ENCODE results near the gene RAB21.

DNA sequence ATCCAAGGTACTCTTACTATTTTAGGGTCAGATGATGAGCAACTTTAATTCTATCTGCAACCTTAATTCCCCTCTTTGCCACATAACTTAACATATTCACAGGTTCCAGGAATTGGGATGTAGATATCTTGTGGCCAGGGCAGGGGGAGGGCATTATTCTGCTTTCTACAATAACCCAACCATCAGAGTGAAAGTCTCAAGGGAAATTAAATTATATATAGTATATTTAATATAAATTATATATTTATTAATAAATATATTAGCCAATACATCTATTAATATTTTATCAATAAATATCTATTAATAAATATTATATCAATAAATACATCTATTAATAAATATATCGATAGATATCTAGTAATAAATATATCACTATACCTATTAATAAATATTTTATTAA, 11.7 kb upstream of the RAB21 start:
- TF ChIP-seq, protein P1, sequence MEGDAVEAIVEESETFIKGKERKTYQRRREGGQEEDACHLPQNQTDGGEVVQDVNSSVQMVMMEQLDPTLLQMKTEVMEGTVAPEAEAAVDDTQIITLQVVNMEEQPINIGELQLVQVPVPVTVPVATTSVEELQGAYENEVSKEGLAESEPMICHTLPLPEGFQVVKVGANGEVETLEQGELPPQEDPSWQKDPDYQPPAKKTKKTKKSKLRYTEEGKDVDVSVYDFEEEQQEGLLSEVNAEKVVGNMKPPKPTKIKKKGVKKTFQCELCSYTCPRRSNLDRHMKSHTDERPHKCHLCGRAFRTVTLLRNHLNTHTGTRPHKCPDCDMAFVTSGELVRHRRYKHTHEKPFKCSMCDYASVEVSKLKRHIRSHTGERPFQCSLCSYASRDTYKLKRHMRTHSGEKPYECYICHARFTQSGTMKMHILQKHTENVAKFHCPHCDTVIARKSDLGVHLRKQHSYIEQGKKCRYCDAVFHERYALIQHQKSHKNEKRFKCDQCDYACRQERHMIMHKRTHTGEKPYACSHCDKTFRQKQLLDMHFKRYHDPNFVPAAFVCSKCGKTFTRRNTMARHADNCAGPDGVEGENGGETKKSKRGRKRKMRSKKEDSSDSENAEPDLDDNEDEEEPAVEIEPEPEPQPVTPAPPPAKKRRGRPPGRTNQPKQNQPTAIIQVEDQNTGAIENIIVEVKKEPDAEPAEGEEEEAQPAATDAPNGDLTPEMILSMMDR (conservative IDR thresholded peaks at IDR 0.05 in 1 of 2, IDR thresholded peaks at IDR 0.05 in 1 of 2; ENCODE audit: low read depth in 1 of 2, low read length in 2 of 2): no peak
- no peak for TF ChIP-seq EZH2 (IDR thresholded peaks at IDR 0.05; ENCODE audit: low read length, missing control alignments)

Measured in fibroblast of lung (primary cell).